WTC11 (cell line): ENCODE measurements around the gene BLNK. TPM values are rescaled to one million over a fixed set of nuclear protein-coding genes. Genes with fewer than 3 reads are reported as not detected.

Source experiments
- ATAC-seq: fragments of 200-7000 bp; cut with Tn5 transposase; 2 replicates; pipeline ENCODE4 v1.10.0; 2021; ENCODE audit warnings: mild to moderate bottlenecking, moderate library complexity
- CTCF ChIA-PET: fragments of 300-600 bp; sonication (Branson Sonifier 250); formaldehyde crosslinking; loops from one replicate; lab custom pipeline; 2021; ENCODE audit warnings: antibody characterized with exemption; lab: Charles Lee
- POLR2A ChIA-PET: fragments of 350-600 bp; sonication (Branson Sonifier 250); formaldehyde crosslinking; loops from one replicate; lab custom pipeline; 2021; ENCODE audit warnings: antibody characterized with exemption; lab: Charles Lee
- DNase-seq: peaks from one replicate; pipeline ENCODE4 v3.0.0; 2021; ENCODE audit warnings: low spot score
- H3K27ac Mint-ChIP-seq: 2 replicates; pipeline ENCODE4 v1.8.0; 2021; ENCODE audit warnings: mixed read lengths
- H3K27me3 Mint-ChIP-seq: 2 replicates; pipeline ENCODE4 v1.8.0; 2021; ENCODE audit warnings: low read depth, mild to moderate bottlenecking, moderate library complexity, mixed read lengths
- H3K36me3 Mint-ChIP-seq: 2 replicates; pipeline ENCODE4 v1.8.0; 2021; ENCODE audit warnings: mixed read lengths
- H3K4me1 Mint-ChIP-seq: 2 replicates; pipeline ENCODE4 v1.8.0; 2022; ENCODE audit warnings: mixed read lengths
- H3K4me3 Mint-ChIP-seq: 2 replicates; pipeline ENCODE4 v1.8.0; 2021; ENCODE audit warnings: mild to moderate bottlenecking, moderate library complexity, mixed read lengths
- H3K9me3 Mint-ChIP-seq: 2 replicates; pipeline ENCODE4 v1.8.0; 2021; ENCODE audit warnings: mixed read lengths
- ESRRA ChIP-seq: sonication (generic); formaldehyde crosslinking; IDR thresholded peaks from 2 replicates; pipeline ENCODE4 v1.8.1; 2022; ENCODE audit warnings: mild to moderate bottlenecking, missing genetic modification reagents, borderline replicate concordance
- FOXP1 ChIP-seq: sonication (generic); formaldehyde crosslinking; IDR thresholded peaks from 2 replicates; pipeline ENCODE4 v1.8.0; 2022; ENCODE audit warnings: missing genetic modification reagents, mild to moderate bottlenecking, moderate library complexity, borderline replicate concordance
- GABPB1 ChIP-seq: sonication (generic); formaldehyde crosslinking; IDR thresholded peaks from 2 replicates; pipeline ENCODE4 v1.8.1; 2023; ENCODE audit warnings: mild to moderate bottlenecking, missing genetic modification reagents
- HMGA2 ChIP-seq: fragments of 250-450 bp; sonication (Bioruptor Pico); IDR thresholded peaks from 2 replicates; pipeline ENCODE4 v1.4.0; 2021; ENCODE audit warnings: mild to moderate bottlenecking, moderate library complexity
- KAT7 ChIP-seq: sonication (generic); formaldehyde crosslinking; IDR thresholded peaks from 2 replicates; pipeline ENCODE4 v1.8.1; 2023; ENCODE audit warnings: missing genetic modification reagents, mild to moderate bottlenecking, borderline replicate concordance
- MYBL2 ChIP-seq: sonication (generic); formaldehyde crosslinking; IDR thresholded peaks from 2 replicates; pipeline ENCODE4 v1.8.1; 2023; ENCODE audit warnings: mild to moderate bottlenecking, moderate library complexity, missing genetic modification reagents
- NFATC4 ChIP-seq: fragments of 250-450 bp; sonication (Bioruptor Pico); IDR thresholded peaks from 2 replicates; pipeline ENCODE4 v1.9.0; 2021; ENCODE audit warnings: mild to moderate bottlenecking
- NFYB ChIP-seq: sonication (generic); formaldehyde crosslinking; conservative IDR thresholded peaks from 2 replicates; pipeline ENCODE4 v1.8.0; 2022; ENCODE audit warnings: low read depth, missing genetic modification reagents
- PRRX2 ChIP-seq: fragments of 250-450 bp; sonication (Bioruptor Pico); IDR thresholded peaks from 2 replicates; pipeline ENCODE4 v1.8.0; 2021; ENCODE audit warnings: mild to moderate bottlenecking
- RORB ChIP-seq: fragments of 250-450 bp; sonication (Bioruptor Pico); IDR thresholded peaks from 2 replicates; pipeline ENCODE4 v1.9.0; 2021; ENCODE audit warnings: mild to moderate bottlenecking
- SMAD4 ChIP-seq: sonication (generic); formaldehyde crosslinking; IDR thresholded peaks from 2 replicates; pipeline ENCODE4 v1.8.0; 2022; ENCODE audit warnings: mild to moderate bottlenecking, missing genetic modification reagents
- SP1 ChIP-seq: sonication (generic); formaldehyde crosslinking; conservative IDR thresholded peaks from 2 replicates; pipeline ENCODE4 v1.8.1; 2022; ENCODE audit warnings: missing genetic modification reagents
- TEAD4 ChIP-seq: sonication (generic); formaldehyde crosslinking; IDR thresholded peaks from 2 replicates; pipeline ENCODE4 v1.8.0; 2022; ENCODE audit warnings: mild to moderate bottlenecking, missing genetic modification reagents
- ZNF138 ChIP-seq: sonication (generic); formaldehyde crosslinking; conservative IDR thresholded peaks from 2 replicates; pipeline ENCODE4 v1.8.1; 2022; ENCODE audit warnings: mild to moderate bottlenecking, moderate library complexity, missing genetic modification reagents
- ZNF232 ChIP-seq: sonication (generic); formaldehyde crosslinking; IDR thresholded peaks from 2 replicates; pipeline ENCODE4 v1.8.0; 2022; ENCODE audit warnings: mild to moderate bottlenecking, missing genetic modification reagents
- ZNF396 ChIP-seq: fragments of 250-450 bp; sonication (Bioruptor Pico); IDR thresholded peaks from 2 replicates; pipeline ENCODE4 v1.8.0; 2021; ENCODE audit warnings: mild to moderate bottlenecking, moderate library complexity, borderline replicate concordance
- ZNF671 ChIP-seq: fragments of 250-450 bp; sonication (Bioruptor Pico); IDR thresholded peaks from 2 replicates; pipeline ENCODE4 v1.8.0; 2021; ENCODE audit warnings: mild to moderate bottlenecking
- total RNA-seq: library from RNA; stranded (reverse); gene quantifications from 3 replicates; pipeline ENCODE4 v1.2.3, GENCODE V29; 2021
- TF ChIP-seq, protein P1 (sequence below): sonication (generic); formaldehyde crosslinking; IDR thresholded peaks from 2 replicates; pipeline ENCODE4 v1.8.1; 2023; ENCODE audit warnings: mild to moderate bottlenecking, missing genetic modification reagents, moderate library complexity
- TF ChIP-seq, protein P2 (sequence below): fragments of 250-450 bp; sonication (Bioruptor Pico); IDR thresholded peaks from 2 replicates; pipeline ENCODE4 v1.8.0; 2021; ENCODE audit warnings: mild to moderate bottlenecking
- TF ChIP-seq, protein P3 (sequence below): fragments of 250-450 bp; sonication (Bioruptor Pico); IDR thresholded peaks from 2 replicates; pipeline ENCODE4 v1.9.0; 2021; ENCODE audit warnings: moderate library complexity, mild to moderate bottlenecking, inconsistent platforms, borderline replicate concordance
- TF ChIP-seq, protein P4 (sequence below): sonication (generic); formaldehyde crosslinking; IDR thresholded peaks from 2 replicates; pipeline ENCODE4 v1.8.0; 2023; ENCODE audit warnings: missing genetic modification reagents, mild to moderate bottlenecking, borderline replicate concordance
- TF ChIP-seq, protein P5 (sequence below): fragments of 250-450 bp; sonication (Bioruptor Pico); IDR thresholded peaks from 2 replicates; pipeline ENCODE4 v1.9.0; 2021; ENCODE audit warnings: mild to moderate bottlenecking, borderline replicate concordance
- TF ChIP-seq, protein P6 (sequence below): sonication (generic); formaldehyde crosslinking; IDR thresholded peaks from 2 replicates; pipeline ENCODE4 v1.8.1; 2022; ENCODE audit warnings: low read depth, mild to moderate bottlenecking, moderate library complexity, missing genetic modification reagents, borderline replicate concordance

The BLNK gene
- total RNA-seq, 1 experiment from 2014 or later, result not detected

DNA sequence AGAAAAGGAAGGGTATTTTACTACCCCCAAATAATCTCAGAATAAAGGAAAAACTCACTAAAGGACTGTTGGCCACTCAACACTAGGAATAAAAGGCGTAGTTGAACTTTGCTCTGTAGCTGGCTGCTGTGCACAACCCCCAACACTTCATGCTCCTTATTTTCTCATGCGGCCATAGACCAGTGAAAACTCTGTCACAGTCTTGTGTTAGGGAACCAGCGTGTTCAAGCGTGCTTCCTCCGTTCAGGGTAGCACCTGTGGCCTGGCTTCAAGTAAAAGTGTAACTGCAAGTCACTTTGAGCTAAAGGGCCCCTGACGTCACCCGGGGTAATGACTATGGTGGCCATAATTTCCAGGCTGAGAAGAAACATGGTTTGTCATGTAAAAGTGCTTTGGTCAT is 27.0 kb downstream of the BLNK start (continued):
- TF ChIP-seq, protein P1, sequence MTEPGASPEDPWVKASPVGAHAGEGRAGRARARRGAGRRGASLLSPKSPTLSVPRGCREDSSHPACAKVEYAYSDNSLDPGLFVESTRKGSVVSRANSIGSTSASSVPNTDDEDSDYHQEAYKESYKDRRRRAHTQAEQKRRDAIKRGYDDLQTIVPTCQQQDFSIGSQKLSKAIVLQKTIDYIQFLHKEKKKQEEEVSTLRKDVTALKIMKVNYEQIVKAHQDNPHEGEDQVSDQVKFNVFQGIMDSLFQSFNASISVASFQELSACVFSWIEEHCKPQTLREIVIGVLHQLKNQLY, result no peak
- TF ChIP-seq, protein P2, sequence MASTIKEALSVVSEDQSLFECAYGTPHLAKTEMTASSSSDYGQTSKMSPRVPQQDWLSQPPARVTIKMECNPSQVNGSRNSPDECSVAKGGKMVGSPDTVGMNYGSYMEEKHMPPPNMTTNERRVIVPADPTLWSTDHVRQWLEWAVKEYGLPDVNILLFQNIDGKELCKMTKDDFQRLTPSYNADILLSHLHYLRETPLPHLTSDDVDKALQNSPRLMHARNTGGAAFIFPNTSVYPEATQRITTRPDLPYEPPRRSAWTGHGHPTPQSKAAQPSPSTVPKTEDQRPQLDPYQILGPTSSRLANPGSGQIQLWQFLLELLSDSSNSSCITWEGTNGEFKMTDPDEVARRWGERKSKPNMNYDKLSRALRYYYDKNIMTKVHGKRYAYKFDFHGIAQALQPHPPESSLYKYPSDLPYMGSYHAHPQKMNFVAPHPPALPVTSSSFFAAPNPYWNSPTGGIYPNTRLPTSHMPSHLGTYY (CRISPR knock-in tag), result no peak

DNA sequence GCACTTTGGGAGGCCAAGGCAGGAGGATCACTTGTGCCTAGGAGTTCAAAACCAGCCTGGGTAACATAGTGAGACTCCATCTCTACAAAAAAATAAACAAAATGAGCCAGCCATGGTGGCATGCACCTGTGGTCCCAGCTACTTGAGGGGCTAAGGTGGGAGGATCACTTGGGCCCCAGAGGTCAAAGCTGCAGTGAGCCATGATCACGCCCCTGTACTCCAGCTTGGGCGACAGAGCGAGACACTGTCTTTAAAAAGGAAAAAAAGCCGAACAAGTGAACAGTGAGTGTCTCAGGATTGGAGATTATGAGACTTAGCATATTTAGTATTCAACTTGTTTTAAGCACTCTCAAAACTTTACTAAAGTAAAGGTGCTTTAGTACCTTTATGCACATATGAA is 28.1 kb downstream of the BLNK start:
- ATAC-seq (no peak), DNase-seq (no peak)
- CTCF ChIA-PET, result interaction anchor here (1.0 to 1.3 kb wide), 2 partner anchors 14 to 21 kb away, joined by 3 to 6 read pairs; no protein-coding TSS in a partner anchor
- no peaks in the 10 kb centered on the region for H3K4me1 Mint-ChIP-seq
- H3K27me3 Mint-ChIP-seq, result no peaks in the 10 kb centered on the region
- peaks cover 15% of the 10 kb centered on the region for H3K9me3 Mint-ChIP-seq
- TF ChIP-seq FOXP1, result no peak
- TF ChIP-seq RORB (CRISPR knock-in tag), result no peak
- TF ChIP-seq, protein P3, sequence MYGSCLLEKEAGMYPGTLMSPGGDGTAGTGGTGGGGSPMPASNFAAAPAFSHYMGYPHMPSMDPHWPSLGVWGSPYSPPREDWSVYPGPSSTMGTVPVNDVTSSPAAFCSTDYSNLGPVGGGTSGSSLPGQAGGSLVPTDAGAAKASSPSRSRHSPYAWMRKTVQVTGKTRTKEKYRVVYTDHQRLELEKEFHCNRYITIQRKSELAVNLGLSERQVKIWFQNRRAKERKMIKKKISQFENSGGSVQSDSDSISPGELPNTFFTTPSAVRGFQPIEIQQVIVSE (CRISPR knock-in tag), result no peak
- TF ChIP-seq TEAD4, result no peak
- TF ChIP-seq ZNF232 (CRISPR knock-in tag), result no peak
- no peak for TF ChIP-seq ZNF671 (CRISPR knock-in tag)
- TF ChIP-seq KAT7, result no peak
- no peak for TF ChIP-seq NFYB (CRISPR knock-in tag)
- TF ChIP-seq ESRRA (CRISPR knock-in tag), result no peak
- H3K36me3 Mint-ChIP-seq, result 0 out of 2 replicates have a peak, but pooled peaks cover 3% of the 10 kb centered on the region
- POLR2A ChIA-PET, result no interaction called here
- H3K4me3 Mint-ChIP-seq, result no peak overlapping the region
- no peak overlapping the region for H3K27ac Mint-ChIP-seq

DNA sequence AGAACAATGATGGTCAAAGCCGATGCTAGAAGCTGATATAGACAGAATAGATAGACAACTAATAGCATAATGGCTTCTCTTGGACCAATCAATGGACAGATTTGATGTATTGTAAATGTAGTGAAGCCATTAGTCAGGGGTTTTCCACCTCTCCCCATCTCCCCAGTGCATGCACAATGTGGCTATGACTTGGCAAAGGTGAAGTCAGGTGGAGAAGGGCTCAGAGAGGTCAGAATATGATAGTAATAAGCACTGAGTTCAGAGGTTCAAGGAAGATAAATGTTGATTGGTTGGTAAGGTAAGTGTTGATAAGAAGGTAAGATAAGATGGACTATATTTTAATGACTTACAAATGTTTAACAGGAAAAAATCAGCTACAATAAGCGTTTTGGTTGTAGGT is 28.5 kb downstream of the BLNK start:
- Mint-ChIP-seq H3K9me3 (peaks cover 14% of the 10 kb centered on the region), H3K4me1 (no peaks in the 10 kb centered on the region), H3K4me3 (no peak overlapping the region), H3K27me3 (no peaks in the 10 kb centered on the region), H3K36me3 (0 out of 2 replicates have a peak, but pooled peaks cover 3% of the 10 kb centered on the region), H3K27ac (no peak overlapping the region)
- ATAC-seq (no peak), DNase-seq (no peak)
- ChIA-PET POLR2A (no interaction called here), CTCF (interaction anchor here (1.0 to 1.3 kb wide), 2 partner anchors 13 to 20 kb away, joined by 3 to 6 read pairs; no protein-coding TSS in a partner anchor)
- no peak for TF ChIP-seq PRRX2 (CRISPR knock-in tag)
- TF ChIP-seq HMGA2 (CRISPR knock-in tag), result no peak
- TF ChIP-seq NFATC4 (CRISPR knock-in tag), result no peak
- TF ChIP-seq, protein P4, sequence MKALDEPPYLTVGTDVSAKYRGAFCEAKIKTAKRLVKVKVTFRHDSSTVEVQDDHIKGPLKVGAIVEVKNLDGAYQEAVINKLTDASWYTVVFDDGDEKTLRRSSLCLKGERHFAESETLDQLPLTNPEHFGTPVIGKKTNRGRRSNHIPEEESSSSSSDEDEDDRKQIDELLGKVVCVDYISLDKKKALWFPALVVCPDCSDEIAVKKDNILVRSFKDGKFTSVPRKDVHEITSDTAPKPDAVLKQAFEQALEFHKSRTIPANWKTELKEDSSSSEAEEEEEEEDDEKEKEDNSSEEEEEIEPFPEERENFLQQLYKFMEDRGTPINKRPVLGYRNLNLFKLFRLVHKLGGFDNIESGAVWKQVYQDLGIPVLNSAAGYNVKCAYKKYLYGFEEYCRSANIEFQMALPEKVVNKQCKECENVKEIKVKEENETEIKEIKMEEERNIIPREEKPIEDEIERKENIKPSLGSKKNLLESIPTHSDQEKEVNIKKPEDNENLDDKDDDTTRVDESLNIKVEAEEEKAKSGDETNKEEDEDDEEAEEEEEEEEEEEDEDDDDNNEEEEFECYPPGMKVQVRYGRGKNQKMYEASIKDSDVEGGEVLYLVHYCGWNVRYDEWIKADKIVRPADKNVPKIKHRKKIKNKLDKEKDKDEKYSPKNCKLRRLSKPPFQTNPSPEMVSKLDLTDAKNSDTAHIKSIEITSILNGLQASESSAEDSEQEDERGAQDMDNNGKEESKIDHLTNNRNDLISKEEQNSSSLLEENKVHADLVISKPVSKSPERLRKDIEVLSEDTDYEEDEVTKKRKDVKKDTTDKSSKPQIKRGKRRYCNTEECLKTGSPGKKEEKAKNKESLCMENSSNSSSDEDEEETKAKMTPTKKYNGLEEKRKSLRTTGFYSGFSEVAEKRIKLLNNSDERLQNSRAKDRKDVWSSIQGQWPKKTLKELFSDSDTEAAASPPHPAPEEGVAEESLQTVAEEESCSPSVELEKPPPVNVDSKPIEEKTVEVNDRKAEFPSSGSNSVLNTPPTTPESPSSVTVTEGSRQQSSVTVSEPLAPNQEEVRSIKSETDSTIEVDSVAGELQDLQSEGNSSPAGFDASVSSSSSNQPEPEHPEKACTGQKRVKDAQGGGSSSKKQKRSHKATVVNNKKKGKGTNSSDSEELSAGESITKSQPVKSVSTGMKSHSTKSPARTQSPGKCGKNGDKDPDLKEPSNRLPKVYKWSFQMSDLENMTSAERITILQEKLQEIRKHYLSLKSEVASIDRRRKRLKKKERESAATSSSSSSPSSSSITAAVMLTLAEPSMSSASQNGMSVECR, result no peak
- TF ChIP-seq ZNF396, result no peak
- no peak for TF ChIP-seq ZNF138 (CRISPR knock-in tag)
- no peak for TF ChIP-seq FOXP1
- TF ChIP-seq MYBL2 (CRISPR knock-in tag), result no peak
- TF ChIP-seq, protein P5, sequence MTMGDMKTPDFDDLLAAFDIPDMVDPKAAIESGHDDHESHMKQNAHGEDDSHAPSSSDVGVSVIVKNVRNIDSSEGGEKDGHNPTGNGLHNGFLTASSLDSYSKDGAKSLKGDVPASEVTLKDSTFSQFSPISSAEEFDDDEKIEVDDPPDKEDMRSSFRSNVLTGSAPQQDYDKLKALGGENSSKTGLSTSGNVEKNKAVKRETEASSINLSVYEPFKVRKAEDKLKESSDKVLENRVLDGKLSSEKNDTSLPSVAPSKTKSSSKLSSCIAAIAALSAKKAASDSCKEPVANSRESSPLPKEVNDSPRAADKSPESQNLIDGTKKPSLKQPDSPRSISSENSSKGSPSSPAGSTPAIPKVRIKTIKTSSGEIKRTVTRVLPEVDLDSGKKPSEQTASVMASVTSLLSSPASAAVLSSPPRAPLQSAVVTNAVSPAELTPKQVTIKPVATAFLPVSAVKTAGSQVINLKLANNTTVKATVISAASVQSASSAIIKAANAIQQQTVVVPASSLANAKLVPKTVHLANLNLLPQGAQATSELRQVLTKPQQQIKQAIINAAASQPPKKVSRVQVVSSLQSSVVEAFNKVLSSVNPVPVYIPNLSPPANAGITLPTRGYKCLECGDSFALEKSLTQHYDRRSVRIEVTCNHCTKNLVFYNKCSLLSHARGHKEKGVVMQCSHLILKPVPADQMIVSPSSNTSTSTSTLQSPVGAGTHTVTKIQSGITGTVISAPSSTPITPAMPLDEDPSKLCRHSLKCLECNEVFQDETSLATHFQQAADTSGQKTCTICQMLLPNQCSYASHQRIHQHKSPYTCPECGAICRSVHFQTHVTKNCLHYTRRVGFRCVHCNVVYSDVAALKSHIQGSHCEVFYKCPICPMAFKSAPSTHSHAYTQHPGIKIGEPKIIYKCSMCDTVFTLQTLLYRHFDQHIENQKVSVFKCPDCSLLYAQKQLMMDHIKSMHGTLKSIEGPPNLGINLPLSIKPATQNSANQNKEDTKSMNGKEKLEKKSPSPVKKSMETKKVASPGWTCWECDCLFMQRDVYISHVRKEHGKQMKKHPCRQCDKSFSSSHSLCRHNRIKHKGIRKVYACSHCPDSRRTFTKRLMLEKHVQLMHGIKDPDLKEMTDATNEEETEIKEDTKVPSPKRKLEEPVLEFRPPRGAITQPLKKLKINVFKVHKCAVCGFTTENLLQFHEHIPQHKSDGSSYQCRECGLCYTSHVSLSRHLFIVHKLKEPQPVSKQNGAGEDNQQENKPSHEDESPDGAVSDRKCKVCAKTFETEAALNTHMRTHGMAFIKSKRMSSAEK (CRISPR knock-in tag), result no peak
- TF ChIP-seq, protein P6, sequence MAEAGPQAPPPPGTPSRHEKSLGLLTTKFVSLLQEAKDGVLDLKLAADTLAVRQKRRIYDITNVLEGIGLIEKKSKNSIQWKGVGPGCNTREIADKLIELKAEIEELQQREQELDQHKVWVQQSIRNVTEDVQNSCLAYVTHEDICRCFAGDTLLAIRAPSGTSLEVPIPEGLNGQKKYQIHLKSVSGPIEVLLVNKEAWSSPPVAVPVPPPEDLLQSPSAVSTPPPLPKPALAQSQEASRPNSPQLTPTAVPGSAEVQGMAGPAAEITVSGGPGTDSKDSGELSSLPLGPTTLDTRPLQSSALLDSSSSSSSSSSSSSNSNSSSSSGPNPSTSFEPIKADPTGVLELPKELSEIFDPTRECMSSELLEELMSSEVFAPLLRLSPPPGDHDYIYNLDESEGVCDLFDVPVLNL (CRISPR knock-in tag), result no peak
- no peak for TF ChIP-seq GABPB1 (CRISPR knock-in tag)
- no peak for TF ChIP-seq SP1 (CRISPR knock-in tag)
- TF ChIP-seq SMAD4 (CRISPR knock-in tag), result no peak
- TF ChIP-seq NFYB (CRISPR knock-in tag), result no peak
